Activated naive CD4-positive, alpha-beta T cell treated with anti-CD3 and anti-CD28 coated beads for 36 hours (primary cell): ENCODE results near the gene FLOT1. TPM values are rescaled to one million over a fixed set of nuclear protein-coding genes. Genes with fewer than 3 reads are reported as not detected.
"Not testable (repeated sequence)": the region's sequence is repeated elsewhere in the genome, so short reads cannot be mapped to it uniquely, and the experiment has no call there.

Experiments
- CTCF ChIA-PET: fragments of 350-600 bp; sonication (Branson Sonifier 250); formaldehyde crosslinking; loops from one replicate; lab custom pipeline; 2021; ENCODE audit warnings: antibody characterized with exemption; lab: Charles Lee
- DNase-seq: peaks from one replicate; pipeline ENCODE4 v3.0.0-alpha.2; 2020
- H3K27ac Mint-ChIP-seq: one replicate; pipeline ENCODE4 v1.8.0; 2021; ENCODE audit warnings: mild to moderate bottlenecking, mixed read lengths
- H3K27me3 Mint-ChIP-seq: one replicate; pipeline ENCODE4 v1.8.0; 2021; ENCODE audit warnings: low read depth, mixed read lengths
- H3K36me3 Mint-ChIP-seq: one replicate; pipeline ENCODE4 v1.8.0; 2021; ENCODE audit warnings: low read depth, mixed read lengths
- H3K4me1 Mint-ChIP-seq: one replicate; pipeline ENCODE4 v1.8.0; 2021; ENCODE audit warnings: low read depth, mixed read lengths
- H3K4me3 Mint-ChIP-seq: one replicate; pipeline ENCODE4 v1.8.0; 2021; ENCODE audit warnings: mild to moderate bottlenecking, moderate library complexity, mixed read lengths
- H3K9me3 Mint-ChIP-seq: one replicate; pipeline ENCODE4 v1.8.0; 2021; ENCODE audit warnings: mixed read lengths
- intact Hi-C: fragments of 100-400 bp; cut with micrococcal nuclease; formaldehyde crosslinking; loops from one replicate; pipeline ENCODE4 v1.15.1; 2023
- total RNA-seq, 2 experiments: library from RNA; stranded (reverse); gene quantifications; one replicate each; pipeline ENCODE4 v1.2.3, GENCODE V29; 2021

FLOT1 gene
- total RNA-seq, 2 experiments from 2014 or later: 162 to 173 TPM

DNA sequence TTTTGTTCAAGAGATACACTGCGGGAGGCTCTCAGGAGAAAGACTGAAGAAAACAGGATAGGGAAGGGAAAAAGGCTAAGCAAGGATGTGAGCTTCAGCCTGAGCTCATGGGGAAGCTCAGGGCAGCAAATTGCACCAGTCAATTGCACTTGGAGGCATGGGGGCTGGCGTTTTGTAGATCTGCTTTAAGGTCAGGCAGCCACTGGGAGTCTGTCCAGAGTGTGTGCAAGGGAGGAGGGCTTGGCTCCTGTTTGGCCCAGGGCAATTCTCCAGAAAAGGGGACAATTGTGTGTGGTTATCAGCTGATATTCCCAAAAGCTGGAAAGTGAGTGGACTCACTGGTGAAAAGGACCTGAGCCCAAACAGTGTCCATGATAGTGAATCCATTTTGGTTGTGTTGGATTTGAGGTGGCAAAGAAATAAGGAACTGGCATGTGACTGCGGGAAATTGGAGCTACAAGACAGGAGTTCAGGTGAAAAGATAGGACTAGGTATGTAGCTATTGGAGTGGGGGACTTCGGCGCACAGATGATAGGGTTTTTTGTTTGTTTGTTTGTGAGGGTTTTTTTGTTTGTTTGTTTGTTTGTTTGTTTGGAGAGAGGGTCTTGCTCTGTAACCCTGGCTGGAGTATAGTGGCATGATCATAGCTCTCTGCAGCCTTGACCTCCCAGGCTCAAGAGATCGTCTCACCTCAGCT is 24.1 kb upstream of the FLOT1 start:
- no peaks in the 10 kb centered on the region for H3K36me3 Mint-ChIP-seq
- no peaks in the 10 kb centered on the region for H3K27me3 Mint-ChIP-seq
- H3K4me1 Mint-ChIP-seq: peaks cover 76% of the 10 kb centered on the region
- peaks cover 1% of the 10 kb centered on the region for H3K9me3 Mint-ChIP-seq
- CTCF ChIA-PET: interaction anchor here (0.6 to 4.7 kb wide), 6 partner anchors 15 to 114 kb away, joined by 3 to 28 read pairs (median 4); partner anchors contain the start of genes FLOT1 and IER3
- H3K4me3 Mint-ChIP-seq: no peak overlapping the region
- DNase-seq: no peak
- H3K27ac Mint-ChIP-seq: peak overlapping the region; percentile 97
- intact Hi-C loops: no loop called here

GRCh38 chr6:30765495-30765894 is 23.0 kb upstream of the FLOT1 start:
- H3K4me3 Mint-ChIP-seq, H3K36me3 Mint-ChIP-seq, H3K27ac Mint-ChIP-seq, H3K27me3 Mint-ChIP-seq, DNase-seq, H3K9me3 Mint-ChIP-seq, intact Hi-C loops: not testable (repeated sequence)
- CTCF ChIA-PET: interaction anchor here (0.6 to 2.0 kb wide), 4 partner anchors 23 to 85 kb away, joined by 3 to 6 read pairs (median 4); partner anchors contain the start of gene FLOT1
- peaks cover 76% of the 10 kb centered on the region for H3K4me1 Mint-ChIP-seq

DNA sequence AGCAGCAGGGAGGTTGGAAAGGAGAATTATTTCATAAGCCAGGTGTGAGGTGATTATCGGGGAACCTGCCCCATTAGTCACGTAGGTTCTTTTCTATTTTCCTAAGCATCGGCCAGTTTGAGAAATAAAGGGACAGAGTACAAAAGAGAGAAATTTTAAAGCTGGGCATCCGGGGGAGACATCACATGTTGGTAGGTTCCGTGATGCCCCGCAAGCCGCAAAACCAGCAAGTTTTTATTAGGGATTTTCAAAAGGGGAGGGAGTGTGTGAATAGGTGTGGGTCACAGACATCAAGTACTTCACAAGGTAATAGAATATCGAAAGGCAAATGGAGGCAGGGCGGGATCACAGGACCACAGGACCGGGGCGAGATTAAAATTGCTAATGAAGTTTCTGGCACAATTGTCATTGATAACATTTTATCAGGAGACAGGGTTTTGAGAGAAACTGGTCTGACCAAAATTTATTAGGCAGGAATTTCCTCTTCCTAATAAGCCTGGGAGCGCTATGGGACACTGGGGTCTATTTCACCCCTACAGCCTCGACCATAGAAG is 22.1 kb upstream of the FLOT1 start:
- CTCF ChIA-PET: interaction anchor here (2.1 kb wide), 1 partner anchor 65 kb away, joined by 10 read pairs; no protein-coding TSS in a partner anchor

DNA sequence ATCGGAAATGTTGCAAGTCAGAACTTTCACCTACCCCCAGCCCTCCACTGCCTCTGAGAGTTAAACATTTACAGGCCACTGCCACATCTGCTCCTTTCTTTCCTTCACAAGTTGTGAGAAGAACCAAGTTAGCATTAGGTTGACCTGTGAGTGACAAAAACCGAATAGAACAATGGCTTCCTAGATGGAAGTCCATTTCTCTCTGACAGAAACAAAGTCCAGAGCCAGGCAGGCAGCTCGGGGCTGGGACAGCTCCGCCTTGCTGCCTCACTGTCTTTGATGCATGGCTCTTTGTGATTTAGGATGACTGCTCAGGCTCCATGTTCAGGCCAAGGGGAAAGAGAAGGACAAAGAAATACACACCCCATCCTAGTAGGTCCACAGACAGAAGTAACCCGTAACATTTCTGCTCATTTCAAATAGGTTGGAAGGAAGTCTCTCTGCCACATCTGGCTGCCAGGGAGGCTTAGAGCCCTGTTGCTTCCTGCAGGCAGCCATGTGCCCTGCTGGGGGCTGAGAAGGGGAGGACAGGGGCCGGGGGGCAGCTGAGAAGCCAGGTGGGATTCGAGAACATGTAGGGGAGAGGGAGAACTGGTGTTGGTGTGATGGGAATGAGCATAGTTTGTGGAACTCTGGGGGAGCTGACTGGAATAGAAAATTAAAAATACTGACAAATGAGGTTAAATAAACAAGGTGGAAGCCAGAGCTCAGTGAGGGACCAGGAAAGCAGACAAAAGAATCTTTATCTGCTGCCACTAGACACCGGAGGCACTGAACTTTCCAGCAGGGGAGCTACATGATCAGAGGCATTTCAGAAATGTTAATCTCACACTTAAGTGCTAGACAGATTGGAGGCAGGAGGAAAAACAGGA is 21.4 kb upstream of the FLOT1 start:
- DNase-seq: no peak
- Mint-ChIP-seq H3K27ac (peak overlapping the region; percentile 83), H3K36me3 (no peaks in the 10 kb centered on the region), H3K4me3 (no peak overlapping the region), H3K4me1 (peaks cover 62% of the 10 kb centered on the region), H3K27me3 (no peaks in the 10 kb centered on the region), H3K9me3 (no peaks in the 10 kb centered on the region)
- intact Hi-C loops: no loop called here
- CTCF ChIA-PET: interaction anchor here (0.6 to 2.1 kb wide), 4 partner anchors 48 to 82 kb away, joined by 3 to 10 read pairs (median 5); no protein-coding TSS in a partner anchor

More for the DNA sequence above, 22.1 kb upstream of the FLOT1 start:
- H3K36me3 Mint-ChIP-seq, H3K4me3 Mint-ChIP-seq, H3K9me3 Mint-ChIP-seq, DNase-seq, intact Hi-C loops, H3K27me3 Mint-ChIP-seq, H3K27ac Mint-ChIP-seq: not testable (repeated sequence)
- peaks cover 67% of the 10 kb centered on the region for H3K4me1 Mint-ChIP-seq

DNA sequence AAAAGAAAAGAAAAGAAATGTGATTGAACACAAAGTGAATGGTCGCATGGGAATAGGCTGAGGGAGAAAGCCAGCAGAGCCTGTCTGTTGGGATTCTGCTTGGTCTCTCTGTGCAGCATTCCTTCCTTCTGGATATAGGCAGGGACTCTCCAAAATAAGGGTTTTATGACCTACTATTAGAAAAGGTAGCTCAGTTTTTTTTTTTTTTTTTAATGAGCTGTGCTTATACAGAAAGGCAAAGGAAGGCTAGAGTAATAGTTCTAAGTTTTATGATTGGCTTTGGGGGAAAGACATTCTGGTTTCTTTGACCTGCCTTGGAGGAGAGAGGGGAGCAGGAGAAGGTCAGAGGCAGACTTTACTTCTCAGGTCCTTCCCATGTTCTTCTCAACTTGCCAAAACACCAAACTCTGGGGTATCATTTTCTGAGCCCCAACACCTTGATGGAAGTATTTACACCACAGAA is 20.7 kb upstream of the FLOT1 start:
- intact Hi-C loops: no loop called here
- H3K27me3 Mint-ChIP-seq: no peaks in the 10 kb centered on the region
- CTCF ChIA-PET: interaction anchor here (0.5 to 2.1 kb wide), 6 partner anchors 48 to 669 kb away, joined by 3 to 10 read pairs (median 4); no protein-coding TSS in a partner anchor
- peaks cover 55% of the 10 kb centered on the region for H3K4me1 Mint-ChIP-seq
- no peak overlapping the region for H3K4me3 Mint-ChIP-seq
- no peaks in the 10 kb centered on the region for H3K9me3 Mint-ChIP-seq
- no peaks in the 10 kb centered on the region for H3K36me3 Mint-ChIP-seq
- DNase-seq: no peak
- H3K27ac Mint-ChIP-seq: peak overlapping the region; percentile 83

DNA sequence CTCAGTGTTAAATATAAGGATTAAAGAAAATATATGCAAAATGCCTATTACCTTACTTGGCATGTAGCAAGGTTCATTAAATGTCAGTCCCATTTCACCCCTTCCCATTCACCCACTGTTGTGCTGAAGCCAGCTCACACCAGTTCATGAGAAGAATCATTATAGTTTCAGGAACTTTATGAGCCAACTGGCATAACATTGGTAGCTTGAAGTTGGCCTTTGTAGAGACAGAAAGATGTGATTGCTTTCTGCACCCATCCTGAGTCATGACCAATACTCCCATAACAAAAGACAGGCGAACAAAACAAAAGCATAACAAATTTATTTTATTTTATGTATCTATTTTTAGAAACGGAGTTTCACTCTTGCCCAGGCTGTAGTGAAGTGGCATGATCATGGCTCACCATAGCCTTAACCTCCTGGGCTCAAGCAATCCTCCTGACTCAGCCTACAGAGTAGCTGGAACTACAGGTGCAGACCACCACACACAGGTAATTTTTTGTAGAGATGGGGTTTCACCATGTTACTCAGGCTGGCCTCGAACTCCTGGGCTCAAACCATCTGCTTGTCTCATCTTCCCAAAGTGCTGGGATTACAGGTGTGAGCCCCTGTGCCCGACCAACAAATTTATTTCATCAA is 19.4 kb upstream of the FLOT1 start:
- intact Hi-C loops: no loop called here
- CTCF ChIA-PET: interaction anchor here (0.7 to 1.7 kb wide), 2 partner anchors 68 to 713 kb away, joined by 3 to 4 read pairs; no protein-coding TSS in a partner anchor
- DNase-seq: no peak
- Mint-ChIP-seq H3K9me3 (no peaks in the 10 kb centered on the region), H3K27ac (no peak overlapping the region), H3K4me1 (peaks cover 48% of the 10 kb centered on the region), H3K36me3 (no peaks in the 10 kb centered on the region), H3K4me3 (no peak overlapping the region), H3K27me3 (no peaks in the 10 kb centered on the region)

DNA sequence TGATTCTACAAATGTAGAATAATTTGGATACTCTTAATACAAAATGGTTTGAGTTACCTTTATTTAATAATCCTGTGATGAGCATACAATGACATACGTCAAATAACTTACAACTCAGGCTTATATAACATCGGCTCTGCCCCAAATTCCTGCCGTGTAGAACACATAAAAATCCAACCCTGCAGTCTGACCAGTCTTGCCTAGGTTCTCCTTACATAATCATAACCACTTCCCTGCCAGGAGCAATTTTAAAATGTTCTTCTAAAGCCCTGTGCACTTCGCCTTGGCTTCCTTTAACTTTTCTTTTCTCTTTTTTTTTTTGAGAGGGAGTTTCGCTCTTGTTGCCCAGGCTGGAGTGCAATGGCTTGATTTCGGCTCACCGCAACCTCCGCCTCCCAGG is 18.1 kb upstream of the FLOT1 start:
- intact Hi-C loops: no loop called here
- Mint-ChIP-seq H3K27me3 (no peaks in the 10 kb centered on the region), H3K27ac (no peak overlapping the region), H3K4me3 (no peak overlapping the region), H3K4me1 (peaks cover 40% of the 10 kb centered on the region), H3K36me3 (no peaks in the 10 kb centered on the region), H3K9me3 (no peaks in the 10 kb centered on the region)
- no peak for DNase-seq
- CTCF ChIA-PET: no interaction called here

GRCh38 chr6:30759575-30760239 is 17.2 kb upstream of the FLOT1 start:
- Mint-ChIP-seq H3K4me1 (peaks cover 35% of the 10 kb centered on the region), H3K27me3 (no peaks in the 10 kb centered on the region), H3K4me3 (no peak overlapping the region), H3K9me3 (no peaks in the 10 kb centered on the region), H3K36me3 (no peaks in the 10 kb centered on the region), H3K27ac (no peak overlapping the region)
- intact Hi-C loops: no loop called here
- no peak for DNase-seq
- CTCF ChIA-PET: interaction anchor here (0.8 to 1.2 kb wide), 4 partner anchors 13 to 117 kb away, joined by 3 to 4 read pairs (median 3); no protein-coding TSS in a partner anchor

DNA sequence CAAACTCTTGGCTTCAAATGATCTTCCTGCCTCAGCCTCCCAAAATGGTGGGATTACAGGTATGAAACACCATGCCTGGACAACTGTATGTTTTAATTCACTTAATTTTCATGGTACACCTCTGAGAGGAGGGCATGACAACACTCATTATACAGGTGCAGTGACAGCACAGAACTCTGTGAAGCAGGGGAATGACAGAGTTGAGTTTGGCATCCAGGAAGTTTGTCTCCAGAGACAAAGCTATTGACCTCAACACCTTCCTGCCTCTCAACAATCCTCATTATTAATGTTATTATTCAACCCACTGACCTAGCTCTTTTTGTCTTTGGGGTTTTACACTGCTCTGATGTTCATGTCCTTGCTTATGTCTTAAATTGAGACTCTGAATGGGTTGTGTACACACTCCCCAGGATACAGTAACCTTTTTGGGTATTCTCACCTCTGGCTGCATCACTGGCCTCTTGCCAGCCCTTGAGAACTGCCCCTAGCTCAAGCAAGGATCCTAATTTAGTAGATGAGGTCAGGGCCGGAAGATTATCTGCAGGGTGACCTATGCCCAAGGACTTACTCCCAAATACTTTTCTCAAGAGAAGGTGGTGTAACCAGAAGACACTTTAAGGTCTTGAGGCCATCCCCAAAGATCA is 14.9 kb upstream of the FLOT1 start:
- CTCF ChIA-PET: interaction anchor here (0.8 kb wide), 1 partner anchor 72 kb away, joined by 3 read pairs; no protein-coding TSS in a partner anchor
- Mint-ChIP-seq H3K9me3 (no peaks in the 10 kb centered on the region), H3K36me3 (no peaks in the 10 kb centered on the region), H3K27me3 (no peaks in the 10 kb centered on the region), H3K4me3 (no peak overlapping the region), H3K4me1 (peaks cover 22% of the 10 kb centered on the region), H3K27ac (no peak overlapping the region)
- intact Hi-C loops: no loop called here
- no peak for DNase-seq

DNA sequence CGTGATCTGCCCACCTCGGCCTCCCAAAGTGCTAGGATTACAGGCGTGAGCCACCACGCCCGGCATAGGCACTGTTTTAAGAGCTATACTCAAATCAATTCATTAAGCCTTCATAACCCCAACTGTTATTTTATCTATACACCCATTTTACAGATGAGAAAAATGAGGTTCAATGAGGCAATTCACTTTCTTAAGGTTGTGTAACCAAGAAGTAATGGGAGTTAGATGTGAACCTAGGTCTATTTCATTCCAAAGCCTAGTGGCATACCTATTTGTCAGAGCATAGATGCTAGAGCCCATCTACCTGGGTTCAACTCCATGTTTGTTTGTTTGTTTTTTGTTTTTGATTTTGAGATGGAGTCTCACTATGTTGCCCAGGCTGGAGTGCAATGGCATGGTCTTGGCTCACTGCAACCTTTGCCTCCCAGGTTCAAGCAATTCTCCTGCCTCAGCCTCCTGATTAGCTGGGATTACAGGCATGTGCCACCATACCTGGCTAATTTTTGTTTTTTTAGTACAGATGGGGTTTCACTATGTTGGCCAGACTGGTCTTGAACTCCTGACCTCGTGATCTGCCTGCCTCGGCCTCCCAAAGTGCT is 14.0 kb upstream of the FLOT1 start:
- H3K9me3 Mint-ChIP-seq, H3K27me3 Mint-ChIP-seq, H3K27ac Mint-ChIP-seq, intact Hi-C loops, CTCF ChIA-PET, H3K36me3 Mint-ChIP-seq, DNase-seq, H3K4me3 Mint-ChIP-seq: not testable (repeated sequence)
- H3K4me1 Mint-ChIP-seq: peaks cover 16% of the 10 kb centered on the region

- Mint-ChIP-seq H3K27ac (no peak overlapping the region), H3K27me3 (no peaks in the 10 kb centered on the region), H3K4me1 (peaks cover 11% of the 10 kb centered on the region), H3K36me3 (no peaks in the 10 kb centered on the region), H3K9me3 (no peaks in the 10 kb centered on the region), H3K4me3 (no peak overlapping the region)
- CTCF ChIA-PET: no interaction called here
- intact Hi-C loops: no loop called here
- DNase-seq: no peak
Observed at GRCh38 chr6:30754631-30755030, 12.1 kb upstream of the FLOT1 start.
